Endothelial cell of umbilical vein (primary cell): ENCODE data around the gene ADAMTS12. TPM values are rescaled to one million over a fixed set of nuclear protein-coding genes. Genes with fewer than 3 reads are reported as not detected.

Source experiments
- BruUV-seq: library from RNA; stranded (reverse); fragments of 400-500 nt; replicated peaks from 2 replicates; lab custom pipeline; 2021; lab: Mats Ljungman, UMichigan
- CTCF ChIA-PET: fragments of 300-600, 350-600 bp; sonication (Branson Sonifier 250); formaldehyde crosslinking; loops from one replicate; lab custom pipeline; 2021; ENCODE audit warnings: antibody characterized with exemption, inconsistent platforms; lab: Charles Lee
- POLR2A ChIA-PET: fragments of 300-600, 350-600 bp; sonication (Branson Sonifier 250); formaldehyde crosslinking; loops from one replicate; lab custom pipeline; 2021; ENCODE audit warnings: antibody characterized with exemption, inconsistent platforms; lab: Charles Lee
- DNase-seq: peaks from one replicate; pipeline ENCODE4 v3.0.0-alpha.2; 2011; ENCODE audit warnings: low read depth, low spot score
- FAIRE-seq: peaks from 2 replicates; lab custom pipeline; 2011; peaks lifted over from hg19 to GRCh38; lab: Jason Lieb, UNC
- H2AFZ ChIP-seq: 2 replicates; pipeline ENCODE4 v1.6.0; 2012; ENCODE audit warnings: low read depth, low read length, control low read depth, inconsistent platforms
- H3K27ac ChIP-seq: 2 replicates; pipeline ENCODE4 v1.5.1; 2011; ENCODE audit warnings: low read depth, mild to moderate bottlenecking, control low read depth, low read length, moderate library complexity; ENCODE audit not compliant: insufficient read depth
- H3K27me3 ChIP-seq, 2 experiments: 2 replicates each; pipeline versions ENCODE4 v1.6.0 to v1.6.1; 2011; ENCODE audit warnings: low read length in 2 of 2, mixed read lengths in 1 of 2; ENCODE audit not compliant: control insufficient read depth in 2 of 2, insufficient read depth in 2 of 2
- H3K36me3 ChIP-seq, 2 experiments: 2 replicates in 1 of 2; 3 replicates in 1 of 2; pipeline ENCODE4 v1.5.1; 2011; ENCODE audit warnings: low read length in 2 of 2, mild to moderate bottlenecking in 1 of 2, moderate library complexity in 1 of 2; ENCODE audit not compliant: control insufficient read depth in 2 of 2, insufficient read depth in 2 of 2; ENCODE audit errors: extremely low read depth in 1 of 2
- H3K4me1 ChIP-seq: 3 replicates; pipeline ENCODE4 v1.5.1; 2011; ENCODE audit warnings: mild to moderate bottlenecking, low read length; ENCODE audit not compliant: control insufficient read depth, insufficient read depth; ENCODE audit errors: extremely low read depth
- H3K4me2 ChIP-seq: 2 replicates; pipeline ENCODE4 v1.6.1; 2011; ENCODE audit warnings: low read length, control low read depth, mixed read lengths; ENCODE audit not compliant: insufficient read depth
- H3K4me3 ChIP-seq, 3 experiments: fragments of 200-600 bp in 1 of 3; sonication (generic), shearing (Covaris generic) in 1 of 3; replicated peaks in 1 of 3; 2 replicates each; pipeline ENCODE4 v1.5.1; 2011 to 2016; ENCODE audit warnings: control low read depth in 3 of 3, low read length in 3 of 3, mild to moderate bottlenecking in 2 of 3, inconsistent platforms in 1 of 3, low read depth in 1 of 3, moderate library complexity in 1 of 3; ENCODE audit not compliant: insufficient read depth in 1 of 3
- H3K79me2 ChIP-seq: 2 replicates; pipeline ENCODE4 v1.6.0; 2012; ENCODE audit warnings: low read length, inconsistent platforms; ENCODE audit not compliant: control insufficient read depth, insufficient read depth
- H3K9ac ChIP-seq: replicated peaks from 2 replicates; pipeline ENCODE3; 2011; ENCODE audit warnings: low read length, control low read depth; ENCODE audit not compliant: insufficient read depth; ENCODE audit errors: extremely low read depth
- H3K9me1 ChIP-seq: replicated peaks from 3 replicates; pipeline ENCODE4 v1.6.0; 2011; ENCODE audit warnings: mild to moderate bottlenecking, low read length; ENCODE audit not compliant: control insufficient read depth, insufficient read depth; ENCODE audit errors: extremely low read depth
- H3K9me3 ChIP-seq: replicated peaks from 2 replicates; pipeline ENCODE4 v1.5.1; 2012; ENCODE audit warnings: low read length, inconsistent platforms; ENCODE audit not compliant: control insufficient read depth, insufficient read depth
- H4K20me1 ChIP-seq: replicated peaks from 2 replicates; pipeline ENCODE3; 2011; ENCODE audit warnings: mild to moderate bottlenecking, low read length; ENCODE audit not compliant: control insufficient read depth, insufficient read depth; ENCODE audit errors: extremely low read depth
- EZH2 ChIP-seq: IDR thresholded peaks from 2 replicates; pipeline ENCODE4 v1.6.1; 2012; ENCODE audit warnings: borderline replicate concordance, low read depth, mild to moderate bottlenecking, moderate library complexity, low read length, inconsistent platforms; ENCODE audit not compliant: severe bottlenecking
- FOS ChIP-seq: IDR thresholded peaks from 2 replicates; pipeline ENCODE4 v1.6.1; 2011; ENCODE audit warnings: mild to moderate bottlenecking, low read length, moderate library complexity, borderline replicate concordance; ENCODE audit not compliant: insufficient read depth
- GATA2 ChIP-seq: IDR thresholded peaks from 2 replicates; pipeline ENCODE4 v1.7.0; 2011; ENCODE audit warnings: low read depth, mild to moderate bottlenecking, moderate library complexity, mixed read lengths, low read length; ENCODE audit not compliant: insufficient read length, insufficient read depth
- JUN ChIP-seq: IDR thresholded peaks from 2 replicates; pipeline ENCODE4 v1.6.1; 2011; ENCODE audit warnings: borderline replicate concordance, low read depth; ENCODE audit not compliant: insufficient read length, insufficient read depth
- MYC ChIP-seq: IDR thresholded peaks from one replicate; pipeline ENCODE4 v1.6.1; 2011; ENCODE audit warnings: mild to moderate bottlenecking, low read depth, low read length
- POLR2A ChIP-seq: IDR thresholded peaks from 2 replicates; pipeline ENCODE4 v1.6.1; 2012; ENCODE audit warnings: low read depth, mild to moderate bottlenecking, control low read depth, low read length
- POLR2AphosphoS5 ChIP-seq: IDR thresholded peaks from 2 replicates; pipeline ENCODE4 v1.6.1; 2012; ENCODE audit warnings: low read depth, mild to moderate bottlenecking, control low read depth, low read length, moderate library complexity; ENCODE audit not compliant: insufficient read depth
- dilution Hi-C: fragments of 300-500 bp; cut with MboI; formaldehyde crosslinking; loops from one replicate; pipeline ENCODE4 v1.15.0; 2019; ENCODE audit warnings: low sequenced_read_pairs; ENCODE audit not compliant: extremely low pct_ligation_motif_present
- intact Hi-C: fragments of 100-400 bp; cut with micrococcal nuclease; formaldehyde crosslinking; loops from one replicate; pipeline ENCODE4 v1.10.0; 2022
- polyA plus RNA-seq, 4 experiments: library from polyadenylated mRNA; depleted of rRNA in 3 of 4; stranded (reverse) in 3 of 4; unstranded in 1 of 4; fragments of >200 nt; gene quantifications; 2 replicates each; pipeline versions ENCODE4 v1.2.1 to v1.2.3, GENCODE V29; 2011 to 2012; ENCODE audit warnings: missing spikeins in 1 of 4
- total RNA-seq: library from RNA; stranded (reverse); gene quantifications from 2 replicates; pipeline ENCODE4 v1.2.3, GENCODE V29; 2021
- TF ChIP-seq, protein P1 (sequence below): IDR thresholded peaks from 2 replicates; pipeline ENCODE4 v1.6.1; 2011; ENCODE audit not compliant: insufficient read depth, insufficient read length
- TF ChIP-seq, protein P2 (sequence below), 2 donors: IDR thresholded peaks; 1 replicate in 1 of 2; 2 replicates in 1 of 2; pipeline ENCODE4 v1.5.1; 2011; ENCODE audit warnings: low read length in 2 of 2, mild to moderate bottlenecking in 2 of 2, moderate library complexity in 2 of 2, control low read depth in 1 of 2, inconsistent platforms in 1 of 2, low read depth in 1 of 2; ENCODE audit not compliant: insufficient read depth in 1 of 2; ENCODE audit errors: extremely low read depth in 1 of 2

ADAMTS12 gene
- total and polyA plus RNA-seq, 2 donors (not counting 3 experiments of a cell fraction or from before 2014, with no cell fraction given), result 0.88 TPM; not detected in 1

- Histone ChIP-seq H3K27ac (no peak overlapping the region), H3K9me1 (no peaks in the 10 kb centered on the region), H4K20me1 (no peaks in the 10 kb centered on the region), H3K36me3 (no peaks in the 10 kb centered on the region), H3K4me1 (no peaks in the 10 kb centered on the region), H3K4me3 (no peak overlapping the region), H3K9ac (no peak overlapping the region), H3K9me3 (no peaks in the 10 kb centered on the region), H3K79me2 (no peaks in the 10 kb centered on the region), H2AFZ (no peak overlapping the region), H3K4me2 (no peak overlapping the region), H3K27me3 (peaks cover 0 to 4% of the 10 kb centered on the region in 2 experiments)
- dilution Hi-C loops, result no loop called here
- TF ChIP-seq, protein P1, sequence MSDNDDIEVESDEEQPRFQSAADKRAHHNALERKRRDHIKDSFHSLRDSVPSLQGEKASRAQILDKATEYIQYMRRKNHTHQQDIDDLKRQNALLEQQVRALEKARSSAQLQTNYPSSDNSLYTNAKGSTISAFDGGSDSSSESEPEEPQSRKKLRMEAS, result no peak
- TF ChIP-seq POLR2AphosphoS5 (no peak), POLR2A (no peak), FOS (no peak)
- POLR2A ChIA-PET, result no interaction called here
- intact Hi-C loops, result no loop called here
- BruUV-seq, result no TSS peak
- FAIRE-seq, result no peak
- CTCF ChIA-PET, result no interaction called here
- DNase-seq, result no peak
Observed at GRCh38 chr5:33738967-33739366, 152.8 kb downstream of the ADAMTS12 start.

- FAIRE-seq, result no peak
- Histone ChIP-seq H3K79me2 (no peaks in the 10 kb centered on the region), H3K27me3 (peaks cover 0 to 4% of the 10 kb centered on the region in 2 experiments), H4K20me1 (no peaks in the 10 kb centered on the region), H3K4me2 (no peak overlapping the region), H3K36me3 (no peaks in the 10 kb centered on the region), H3K27ac (no peak overlapping the region), H3K9me1 (no peaks in the 10 kb centered on the region), H3K9me3 (no peaks in the 10 kb centered on the region), H3K9ac (no peak overlapping the region), H2AFZ (no peak overlapping the region), H3K4me1 (no peaks in the 10 kb centered on the region), H3K4me3 (no peak overlapping the region)
- TF ChIP-seq POLR2AphosphoS5 (no peak), GATA2 (no peak), EZH2 (no peak), MYC (no peak), FOS (no peak), JUN (no peak)
- TF ChIP-seq, protein P1, result no peak
- TF ChIP-seq, protein P2, sequence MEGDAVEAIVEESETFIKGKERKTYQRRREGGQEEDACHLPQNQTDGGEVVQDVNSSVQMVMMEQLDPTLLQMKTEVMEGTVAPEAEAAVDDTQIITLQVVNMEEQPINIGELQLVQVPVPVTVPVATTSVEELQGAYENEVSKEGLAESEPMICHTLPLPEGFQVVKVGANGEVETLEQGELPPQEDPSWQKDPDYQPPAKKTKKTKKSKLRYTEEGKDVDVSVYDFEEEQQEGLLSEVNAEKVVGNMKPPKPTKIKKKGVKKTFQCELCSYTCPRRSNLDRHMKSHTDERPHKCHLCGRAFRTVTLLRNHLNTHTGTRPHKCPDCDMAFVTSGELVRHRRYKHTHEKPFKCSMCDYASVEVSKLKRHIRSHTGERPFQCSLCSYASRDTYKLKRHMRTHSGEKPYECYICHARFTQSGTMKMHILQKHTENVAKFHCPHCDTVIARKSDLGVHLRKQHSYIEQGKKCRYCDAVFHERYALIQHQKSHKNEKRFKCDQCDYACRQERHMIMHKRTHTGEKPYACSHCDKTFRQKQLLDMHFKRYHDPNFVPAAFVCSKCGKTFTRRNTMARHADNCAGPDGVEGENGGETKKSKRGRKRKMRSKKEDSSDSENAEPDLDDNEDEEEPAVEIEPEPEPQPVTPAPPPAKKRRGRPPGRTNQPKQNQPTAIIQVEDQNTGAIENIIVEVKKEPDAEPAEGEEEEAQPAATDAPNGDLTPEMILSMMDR (IDR thresholded peaks at IDR 0.05; ENCODE audit: extremely low read depth in 1 of 2, insufficient read depth in 1 of 2, low read depth in 1 of 2, low read length in 2 of 2), result no peak
- BruUV-seq, result no TSS peak
- intact Hi-C loops (no loop called here), dilution Hi-C loops (no loop called here)
- no peak for DNase-seq
- ChIA-PET POLR2A (no interaction called here), CTCF (no interaction called here)
Observed at GRCh38 chr5:33738097-33738496, 153.7 kb downstream of the ADAMTS12 start.
